Type B pancreatic cell (in vitro differentiated cells): ENCODE data around the gene TENM4. TPM values are rescaled to one million over a fixed set of nuclear protein-coding genes. Genes with fewer than 3 reads are reported as not detected.
"Not testable (repeated sequence)": the region's sequence is repeated elsewhere in the genome, so short reads cannot be mapped to it uniquely, and the experiment has no call there.

Source experiments
- DNase-seq: peaks from one replicate; pipeline ENCODE4 v3.0.0; 2021; ENCODE audit warnings: mixed read lengths; ENCODE audit not compliant: unreplicated experiment; ENCODE audit errors: extremely low spot score
- H3K27ac Mint-ChIP-seq: 2 replicates; pipeline ENCODE4 v1.8.0; 2021; ENCODE audit warnings: mild to moderate bottlenecking, mixed read lengths
- H3K27me3 Mint-ChIP-seq: 2 replicates; pipeline ENCODE4 v1.8.0; 2021; ENCODE audit warnings: mixed read lengths
- H3K36me3 Mint-ChIP-seq: 2 replicates; pipeline ENCODE4 v1.8.0; 2021; ENCODE audit warnings: mixed read lengths
- H3K4me1 Mint-ChIP-seq: one replicate; pipeline ENCODE4 v1.8.0; 2021; ENCODE audit warnings: mixed read lengths; ENCODE audit not compliant: unreplicated experiment
- H3K4me3 Mint-ChIP-seq: 2 replicates; pipeline ENCODE4 v1.8.0; 2021; ENCODE audit warnings: mild to moderate bottlenecking, mixed read lengths
- H3K9me3 Mint-ChIP-seq: 2 replicates; pipeline ENCODE4 v1.8.0; 2021; ENCODE audit warnings: mixed read lengths
- total RNA-seq: library from RNA; stranded (reverse); gene quantifications from 2 replicates; pipeline ENCODE4 v1.2.1, GENCODE V29; 2021; ENCODE audit warnings: low replicate concordance
- TF ChIP-seq, protein P1 (sequence below): fragments of 200-600 bp; sonication (generic); conservative IDR thresholded peaks from 2 replicates; pipeline ENCODE4 v1.5.0; 2021; ENCODE audit warnings: antibody characterized with exemption, mild to moderate bottlenecking

TENM4 gene
- total RNA-seq, 1 donor from 2014 or later = 156 TPM

DNA sequence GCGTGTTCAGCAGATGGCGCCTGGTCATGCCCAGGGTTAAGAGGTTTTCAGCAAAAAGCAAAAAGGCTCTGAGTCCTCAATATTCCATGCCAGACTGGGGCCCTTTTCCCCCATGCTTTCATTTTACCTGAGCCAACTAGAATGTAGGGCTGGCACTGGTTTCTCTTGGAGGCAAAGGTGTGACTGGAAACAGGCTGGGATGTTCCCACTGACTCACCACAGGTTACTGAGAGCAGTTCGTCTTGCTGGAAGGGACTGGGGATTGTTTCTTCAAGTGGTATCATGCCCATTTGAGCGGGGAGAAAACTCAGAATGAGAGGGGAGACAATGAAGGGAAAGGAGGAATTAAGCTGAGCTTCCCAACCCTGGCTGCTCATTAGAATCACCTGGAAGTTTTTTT lies 243.9 kb downstream of the TENM4 start:
- no peak for DNase-seq
- TF ChIP-seq, protein P1, sequence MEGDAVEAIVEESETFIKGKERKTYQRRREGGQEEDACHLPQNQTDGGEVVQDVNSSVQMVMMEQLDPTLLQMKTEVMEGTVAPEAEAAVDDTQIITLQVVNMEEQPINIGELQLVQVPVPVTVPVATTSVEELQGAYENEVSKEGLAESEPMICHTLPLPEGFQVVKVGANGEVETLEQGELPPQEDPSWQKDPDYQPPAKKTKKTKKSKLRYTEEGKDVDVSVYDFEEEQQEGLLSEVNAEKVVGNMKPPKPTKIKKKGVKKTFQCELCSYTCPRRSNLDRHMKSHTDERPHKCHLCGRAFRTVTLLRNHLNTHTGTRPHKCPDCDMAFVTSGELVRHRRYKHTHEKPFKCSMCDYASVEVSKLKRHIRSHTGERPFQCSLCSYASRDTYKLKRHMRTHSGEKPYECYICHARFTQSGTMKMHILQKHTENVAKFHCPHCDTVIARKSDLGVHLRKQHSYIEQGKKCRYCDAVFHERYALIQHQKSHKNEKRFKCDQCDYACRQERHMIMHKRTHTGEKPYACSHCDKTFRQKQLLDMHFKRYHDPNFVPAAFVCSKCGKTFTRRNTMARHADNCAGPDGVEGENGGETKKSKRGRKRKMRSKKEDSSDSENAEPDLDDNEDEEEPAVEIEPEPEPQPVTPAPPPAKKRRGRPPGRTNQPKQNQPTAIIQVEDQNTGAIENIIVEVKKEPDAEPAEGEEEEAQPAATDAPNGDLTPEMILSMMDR = no peak
- Mint-ChIP-seq H3K27me3 (no peaks in the 10 kb centered on the region), H3K4me1 (no peaks in the 10 kb centered on the region), H3K9me3 (no peaks in the 10 kb centered on the region), H3K27ac (no peak overlapping the region), H3K36me3 (peaks cover 18% of the 10 kb centered on the region), H3K4me3 (no peak overlapping the region)

DNA sequence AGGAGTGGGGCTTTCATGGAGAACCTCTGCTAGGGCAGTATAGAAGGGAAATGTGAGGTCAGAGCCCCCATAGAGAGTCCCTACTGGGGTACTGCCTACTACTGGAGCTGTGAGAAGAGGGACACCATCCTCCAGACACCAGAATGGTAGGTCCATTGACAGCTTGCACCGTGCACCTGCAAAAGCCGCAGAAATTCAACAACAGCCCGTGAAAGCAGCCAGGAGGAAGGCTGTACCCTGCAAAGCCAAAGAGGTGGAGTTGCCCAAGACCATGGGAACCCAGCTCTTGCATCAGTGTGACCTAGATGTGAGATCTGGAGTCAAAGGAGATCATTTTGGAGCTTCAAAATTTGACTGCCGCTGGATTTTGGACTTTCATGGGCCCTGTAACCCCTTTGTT lies 245.6 kb downstream of the TENM4 start:
- H3K9me3 Mint-ChIP-seq = no peaks in the 10 kb centered on the region
- no peaks in the 10 kb centered on the region for H3K4me1 Mint-ChIP-seq
- H3K4me3 Mint-ChIP-seq = no peak overlapping the region
- H3K36me3 Mint-ChIP-seq = peaks cover 15% of the 10 kb centered on the region
- H3K27me3 Mint-ChIP-seq = no peaks in the 10 kb centered on the region
- no peak for DNase-seq
- no peak overlapping the region for H3K27ac Mint-ChIP-seq
- TF ChIP-seq, protein P1 = no peak

DNA sequence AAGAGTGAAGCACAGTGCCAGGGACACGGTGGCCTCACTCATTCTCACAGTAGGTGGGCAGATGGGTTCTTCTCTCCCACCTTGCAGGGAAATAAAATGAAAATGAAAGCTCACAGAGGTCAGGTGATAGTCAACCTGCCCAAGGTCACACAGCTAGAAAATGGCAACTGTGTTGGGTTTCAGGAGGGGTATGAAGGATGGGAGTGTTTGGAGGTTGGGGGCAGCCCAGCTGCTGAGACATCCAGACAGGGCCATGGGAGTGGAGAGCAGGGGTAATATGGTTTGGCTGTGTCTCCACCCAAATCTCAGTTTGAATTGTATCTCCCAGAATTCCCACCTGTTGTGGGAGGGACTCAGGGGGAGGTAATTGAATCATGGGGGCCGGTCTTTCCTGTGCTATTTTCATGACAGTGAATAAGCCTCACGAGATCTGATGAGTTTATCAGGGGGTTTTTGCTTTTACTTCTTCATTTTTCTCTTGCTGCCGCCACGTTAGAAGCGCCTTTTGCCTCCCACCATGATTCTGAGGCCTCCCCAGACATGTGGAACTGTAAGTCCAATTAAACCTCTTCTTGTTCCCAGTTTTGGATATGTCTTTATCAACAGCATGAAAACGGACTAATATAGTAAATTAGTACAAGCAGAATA lies 247.0 kb downstream of the TENM4 start:
- Mint-ChIP-seq H3K4me3 (no peak overlapping the region), H3K9me3 (no peaks in the 10 kb centered on the region), H3K27ac (no peak overlapping the region), H3K36me3 (peaks cover 14% of the 10 kb centered on the region), H3K4me1 (no peaks in the 10 kb centered on the region), H3K27me3 (no peaks in the 10 kb centered on the region)
- TF ChIP-seq, protein P1 = no peak
- no peak for DNase-seq

DNA sequence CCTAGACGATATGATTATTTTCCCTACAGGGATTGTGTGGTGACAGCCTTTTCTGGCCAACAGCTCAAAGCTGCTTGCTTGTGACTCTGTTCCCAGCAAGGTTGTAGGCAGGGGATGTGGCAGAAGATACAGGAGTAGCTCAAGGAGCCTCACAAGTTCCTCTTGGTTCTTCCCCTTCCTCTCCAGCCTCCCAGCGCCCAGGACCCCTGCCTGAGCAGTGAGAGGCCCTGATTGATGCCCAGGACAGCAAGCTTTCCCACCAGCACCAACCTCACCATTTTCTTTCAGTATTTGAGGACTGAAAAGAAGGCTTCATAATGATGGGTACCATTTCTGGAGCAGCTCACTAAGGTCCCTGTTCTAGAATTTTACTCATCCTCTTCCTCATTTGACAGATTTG lies 248.0 kb downstream of the TENM4 start:
- TF ChIP-seq, protein P1 = no peak
- peaks cover 10% of the 10 kb centered on the region for H3K36me3 Mint-ChIP-seq
- no peak for DNase-seq
- no peaks in the 10 kb centered on the region for H3K9me3 Mint-ChIP-seq
- no peak overlapping the region for H3K4me3 Mint-ChIP-seq
- H3K27me3 Mint-ChIP-seq = no peaks in the 10 kb centered on the region
- H3K27ac Mint-ChIP-seq = no peak overlapping the region
- H3K4me1 Mint-ChIP-seq = no peaks in the 10 kb centered on the region

DNA sequence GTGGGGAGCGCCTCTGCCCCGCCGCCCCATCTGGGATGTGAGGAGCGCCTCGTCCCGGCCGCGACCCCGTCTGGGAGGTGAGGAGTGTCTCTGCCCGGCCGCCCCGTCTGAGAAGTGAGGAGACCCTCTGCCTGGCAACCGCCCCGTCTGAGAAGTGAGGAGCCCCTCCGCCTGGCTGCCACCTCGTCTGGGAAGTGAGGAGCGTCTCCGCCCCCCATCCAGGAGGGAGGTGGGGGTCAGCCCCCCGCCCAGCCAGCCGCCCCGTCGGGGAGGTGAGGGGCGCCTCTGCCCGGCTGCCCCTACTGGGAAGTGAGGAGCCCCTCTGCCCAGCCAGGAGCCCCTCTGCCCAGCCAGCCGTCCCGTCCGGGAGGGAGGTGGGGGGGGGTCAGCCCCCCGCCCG lies 249.1 kb downstream of the TENM4 start:
- peaks cover 10% of the 10 kb centered on the region for H3K36me3 Mint-ChIP-seq
- not testable (repeated sequence) for H3K9me3 Mint-ChIP-seq

DNA sequence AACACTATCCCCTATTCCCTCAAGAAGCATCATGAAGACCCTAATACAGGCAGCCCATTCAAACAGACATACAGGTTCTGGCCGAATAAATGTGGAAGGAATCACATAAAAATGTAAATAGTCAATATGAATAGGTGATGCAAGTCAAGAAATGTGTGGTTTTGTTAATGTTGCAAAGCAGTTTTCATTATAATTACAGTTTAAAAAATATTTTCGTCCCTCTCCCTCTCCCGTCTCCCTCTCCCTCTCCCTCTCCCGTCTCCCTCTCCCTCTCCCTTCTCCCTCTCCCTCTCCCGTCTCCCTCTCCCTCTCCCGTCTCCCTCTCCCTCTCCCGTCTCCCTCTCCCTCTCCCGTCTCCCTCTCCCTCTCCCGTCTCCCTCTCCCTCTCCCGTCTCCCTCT lies 250.3 kb downstream of the TENM4 start:
- H3K9me3 Mint-ChIP-seq, DNase-seq, H3K4me1 Mint-ChIP-seq, H3K36me3 Mint-ChIP-seq, H3K27me3 Mint-ChIP-seq, H3K4me3 Mint-ChIP-seq, H3K27ac Mint-ChIP-seq: not testable (repeated sequence)

More for the DNA sequence above, 249.1 kb downstream of the TENM4 start:
- not testable (repeated sequence) for DNase-seq, H3K27me3 Mint-ChIP-seq, H3K4me1 Mint-ChIP-seq, H3K4me3 Mint-ChIP-seq, H3K27ac Mint-ChIP-seq

DNA sequence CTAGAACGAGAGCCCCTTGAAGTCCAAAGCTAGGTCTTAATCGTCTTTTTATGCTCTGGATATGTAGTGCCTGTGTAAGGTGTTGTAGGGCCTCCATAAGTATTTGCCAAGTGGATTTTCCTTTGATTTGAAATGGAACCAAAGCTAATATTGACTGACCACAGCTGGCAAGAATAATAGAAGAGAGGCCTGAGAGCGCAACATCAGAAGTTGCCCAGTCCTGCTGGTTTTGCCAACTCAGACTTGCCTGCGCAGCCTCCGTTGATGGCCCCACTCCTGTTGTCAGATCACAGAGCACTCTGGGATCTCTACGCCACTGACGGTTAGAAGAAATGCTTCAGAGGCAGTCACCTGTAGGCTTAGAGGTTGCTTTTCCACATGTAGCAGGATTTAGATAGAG lies 251.2 kb downstream of the TENM4 start:
- no peaks in the 10 kb centered on the region for H3K9me3 Mint-ChIP-seq
- TF ChIP-seq, protein P1 = no peak
- H3K27me3 Mint-ChIP-seq = no peaks in the 10 kb centered on the region
- peaks cover 6% of the 10 kb centered on the region for H3K4me1 Mint-ChIP-seq
- H3K36me3 Mint-ChIP-seq = peaks cover 9% of the 10 kb centered on the region
- H3K27ac Mint-ChIP-seq = no peak overlapping the region
- no peak for DNase-seq
- no peak overlapping the region for H3K4me3 Mint-ChIP-seq
